ENCODE results near the gene PTPRM. TPM values are rescaled to one million over a fixed set of nuclear protein-coding genes. Genes with fewer than 3 reads are reported as not detected.

The PTPRM gene
- total RNA-seq, 1 donor = 84.7 TPM

- Histone ChIP-seq H4K20me1 (ENCODE audit: insufficient read depth, low read length) (no peaks in the 10 kb centered on the region), H3K9me3 (ENCODE audit: low read depth, low read length) (peaks cover 3% of the 10 kb centered on the region), H3K79me2 (ENCODE audit: insufficient read depth, low read length) (no peaks in the 10 kb centered on the region), H3K27me3 (ENCODE audit: insufficient read depth, low read length) (no peaks in the 10 kb centered on the region), H3K27ac (ENCODE audit: low read depth, low read length) (no peak overlapping the region), H2AFZ (ENCODE audit: low read length) (peak overlapping the region; percentile 20), H3K4me2 (ENCODE audit: insufficient read depth, low read length) (no peak overlapping the region), H3K4me3 (ENCODE audit: insufficient read depth, low read length) (no peak overlapping the region), H3K4me1 (ENCODE audit: insufficient read depth, low read length) (no peaks in the 10 kb centered on the region), H3K36me3 (ENCODE audit: insufficient read depth, low read length) (no peaks in the 10 kb centered on the region)
- no peak for TF ChIP-seq CTCF (IDR thresholded peaks at IDR 0.05; ENCODE audit: extremely low read depth, low read depth, low read length)
- no peak for DNase-seq (ENCODE audit: insufficient read length, low spot score, missing footprints)
Measured at GRCh38 chr18:7840411-7840810, 273.3 kb downstream of the PTPRM start.

DNA sequence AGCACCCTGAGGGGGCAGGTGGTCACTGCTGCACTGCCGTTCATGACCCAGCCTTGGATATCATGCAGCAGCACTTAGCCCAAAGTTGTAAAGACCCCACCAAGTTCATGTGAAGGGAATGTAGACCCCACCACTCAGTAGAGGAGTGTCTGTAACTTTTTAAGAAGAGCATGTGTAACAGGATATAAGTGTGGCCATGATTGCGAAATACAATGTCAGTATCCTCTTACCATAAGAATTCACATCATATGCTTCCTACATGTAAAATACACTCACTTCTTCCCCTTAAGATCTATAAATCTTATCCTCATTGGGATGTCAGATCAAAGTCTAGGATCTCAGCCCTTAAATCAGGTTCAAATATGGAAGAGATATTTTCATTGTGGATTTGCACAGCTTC, 276.9 kb downstream of the PTPRM start:
- no peak overlapping the region for H2AFZ ChIP-seq (ENCODE audit: low read length)
- no peak for TF ChIP-seq CTCF (IDR thresholded peaks at IDR 0.05; ENCODE audit: extremely low read depth, low read depth, low read length)
- H3K79me2 ChIP-seq (ENCODE audit: insufficient read depth, low read length) = no peaks in the 10 kb centered on the region
- peaks cover 3% of the 10 kb centered on the region for H3K9me3 ChIP-seq (ENCODE audit: low read depth, low read length)
- H3K27ac ChIP-seq (ENCODE audit: low read depth, low read length) = no peak overlapping the region
- no peaks in the 10 kb centered on the region for H3K27me3 ChIP-seq (ENCODE audit: insufficient read depth, low read length)
- no peak overlapping the region for H3K4me2 ChIP-seq (ENCODE audit: insufficient read depth, low read length)
- no peaks in the 10 kb centered on the region for H3K36me3 ChIP-seq (ENCODE audit: insufficient read depth, low read length)
- no peaks in the 10 kb centered on the region for H4K20me1 ChIP-seq (ENCODE audit: insufficient read depth, low read length)
- no peak overlapping the region for H3K4me3 ChIP-seq (ENCODE audit: insufficient read depth, low read length)
- no peaks in the 10 kb centered on the region for H3K4me1 ChIP-seq (ENCODE audit: insufficient read depth, low read length)
- DNase-seq (ENCODE audit: insufficient read length, low spot score, missing footprints) = peak; percentile 14

DNA sequence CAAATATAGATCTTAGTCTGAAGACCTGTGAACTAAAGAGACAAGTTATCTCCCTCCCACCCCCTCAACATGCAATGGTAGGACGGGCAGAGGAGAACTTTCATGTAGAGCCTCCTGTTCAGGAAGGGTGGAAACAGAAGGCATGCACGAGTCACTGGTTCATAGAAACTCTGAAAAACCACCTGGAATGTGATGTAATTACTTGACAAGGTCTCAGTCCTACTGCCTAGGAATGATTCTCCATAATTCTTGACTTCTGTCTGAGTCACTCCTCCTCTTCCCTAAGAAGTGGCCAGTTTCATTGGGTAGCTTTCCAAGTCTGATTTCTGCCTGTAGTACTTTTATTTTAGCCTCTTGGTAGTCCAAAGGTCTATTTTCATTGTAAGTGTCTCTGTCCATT, 277.3 kb downstream of the PTPRM start:
- no peak overlapping the region for H3K4me3 ChIP-seq (ENCODE audit: insufficient read depth, low read length)
- H2AFZ ChIP-seq (ENCODE audit: low read length) = no peak overlapping the region
- no peaks in the 10 kb centered on the region for H3K79me2 ChIP-seq (ENCODE audit: insufficient read depth, low read length)
- H4K20me1 ChIP-seq (ENCODE audit: insufficient read depth, low read length) = no peaks in the 10 kb centered on the region
- H3K27me3 ChIP-seq (ENCODE audit: insufficient read depth, low read length) = no peaks in the 10 kb centered on the region
- no peak overlapping the region for H3K27ac ChIP-seq (ENCODE audit: low read depth, low read length)
- no peak for TF ChIP-seq CTCF (IDR thresholded peaks at IDR 0.05; ENCODE audit: extremely low read depth, low read depth, low read length)
- no peak for DNase-seq (ENCODE audit: insufficient read length, low spot score, missing footprints)
- H3K4me1 ChIP-seq (ENCODE audit: insufficient read depth, low read length) = no peaks in the 10 kb centered on the region
- H3K4me2 ChIP-seq (ENCODE audit: insufficient read depth, low read length) = no peak overlapping the region
- peaks cover 3% of the 10 kb centered on the region for H3K9me3 ChIP-seq (ENCODE audit: low read depth, low read length)
- no peaks in the 10 kb centered on the region for H3K36me3 ChIP-seq (ENCODE audit: insufficient read depth, low read length)

DNA sequence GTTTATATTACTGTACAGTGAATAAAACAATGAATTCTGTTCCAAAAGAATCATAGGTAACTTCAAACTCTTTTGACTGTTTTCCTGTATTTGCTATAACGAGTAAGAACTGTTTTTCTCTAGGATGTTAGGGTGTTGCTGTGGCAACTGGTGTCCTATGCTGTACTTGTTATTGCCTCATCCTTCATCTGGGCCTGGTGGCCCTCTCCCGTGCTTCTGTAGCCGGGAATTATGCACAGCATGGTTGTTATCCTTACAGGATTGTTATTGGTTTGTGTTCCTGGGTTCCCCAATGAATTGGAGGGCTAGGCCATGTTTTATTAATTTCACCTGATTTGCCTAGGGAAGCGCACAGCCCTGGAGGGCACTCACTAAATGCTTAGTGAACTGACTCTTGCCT, 279.2 kb downstream of the PTPRM start:
- DNase-seq (ENCODE audit: insufficient read length, low spot score, missing footprints) = no peak
- TF ChIP-seq CTCF (IDR thresholded peaks at IDR 0.05; ENCODE audit: extremely low read depth, low read depth, low read length) = no peak
- H3K27ac ChIP-seq (ENCODE audit: low read depth, low read length) = no peak overlapping the region
- H3K27me3 ChIP-seq (ENCODE audit: insufficient read depth, low read length) = no peaks in the 10 kb centered on the region
- H3K36me3 ChIP-seq (ENCODE audit: insufficient read depth, low read length) = no peaks in the 10 kb centered on the region
- no peaks in the 10 kb centered on the region for H4K20me1 ChIP-seq (ENCODE audit: insufficient read depth, low read length)
- H3K4me3 ChIP-seq (ENCODE audit: insufficient read depth, low read length) = no peak overlapping the region
- H3K4me2 ChIP-seq (ENCODE audit: insufficient read depth, low read length) = no peak overlapping the region
- no peaks in the 10 kb centered on the region for H3K79me2 ChIP-seq (ENCODE audit: insufficient read depth, low read length)
- peaks cover 3% of the 10 kb centered on the region for H3K9me3 ChIP-seq (ENCODE audit: low read depth, low read length)
- H3K4me1 ChIP-seq (ENCODE audit: insufficient read depth, low read length) = no peaks in the 10 kb centered on the region
- no peak overlapping the region for H2AFZ ChIP-seq (ENCODE audit: low read length)

All from osteoblast (primary cell).